Neural crest cell (in vitro differentiated cells): ENCODE results near the gene RBM39. TPM values are rescaled to one million over a fixed set of nuclear protein-coding genes. Genes with fewer than 3 reads are reported as not detected.
A peak's percentile ranks its signal among the peaks of the same experiment; 100 is the strongest.
"Not testable (repeated sequence)": the region's sequence is repeated elsewhere in the genome, so short reads cannot be mapped to it uniquely, and the experiment has no call there.

Source experiments
- DNase-seq: peaks from one replicate; pipeline ENCODE4 v3.0.0; 2021; ENCODE audit warnings: low read depth, mixed read lengths, low spot score
- H3K27ac Mint-ChIP-seq: one replicate; pipeline ENCODE4 v1.8.0; 2021; ENCODE audit warnings: mild to moderate bottlenecking, mixed read lengths; ENCODE audit not compliant: unreplicated experiment
- H3K27me3 Mint-ChIP-seq: 2 replicates; pipeline ENCODE4 v1.8.0; 2021; ENCODE audit warnings: low read depth, mild to moderate bottlenecking, mixed read lengths
- H3K36me3 Mint-ChIP-seq: 2 replicates; pipeline ENCODE4 v1.8.0; 2021; ENCODE audit warnings: low read depth, mild to moderate bottlenecking, mixed read lengths
- H3K4me1 Mint-ChIP-seq: 2 replicates; pipeline ENCODE4 v1.8.0; 2021; ENCODE audit warnings: mixed read lengths
- H3K4me3 Mint-ChIP-seq: one replicate; pipeline ENCODE4 v1.8.0; 2021; ENCODE audit warnings: mild to moderate bottlenecking, mixed read lengths
- H3K9me3 Mint-ChIP-seq: 2 replicates; pipeline ENCODE4 v1.8.0; 2021; ENCODE audit warnings: mixed read lengths
- total RNA-seq: library from RNA; stranded (reverse); gene quantifications from 2 replicates; pipeline ENCODE4 v1.2.1, GENCODE V29; 2021
- TF ChIP-seq, protein P1 (sequence below): fragments of 200-600 bp; sonication (generic); conservative IDR thresholded peaks from 2 replicates; pipeline ENCODE4 v1.5.0; 2021; ENCODE audit warnings: antibody characterized with exemption, mild to moderate bottlenecking

Gene RBM39
- total RNA-seq, 1 donor from 2014 or later, result 333 TPM

DNA sequence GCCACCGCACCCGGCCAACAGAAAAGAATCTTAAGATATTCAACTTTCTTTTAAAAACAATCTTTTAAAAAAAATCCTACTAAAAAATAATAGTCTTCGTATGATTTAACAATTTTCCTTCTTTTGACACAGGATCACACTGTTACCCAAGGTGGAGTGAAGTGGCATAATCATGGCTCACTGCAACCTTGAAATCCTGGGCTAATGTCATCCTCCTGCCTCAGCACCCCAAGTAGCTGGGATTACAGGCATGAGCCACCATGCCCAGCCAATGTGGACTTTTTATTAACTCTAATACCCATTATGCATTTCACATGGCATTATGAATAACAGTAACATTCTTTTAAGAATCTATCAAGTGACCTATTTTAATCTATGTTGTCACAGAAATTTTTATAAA is 20.8 kb downstream of the RBM39 start:
- H3K27ac Mint-ChIP-seq, result no peak overlapping the region
- no peak for DNase-seq
- no peak overlapping the region for H3K4me3 Mint-ChIP-seq
- no peaks in the 10 kb centered on the region for H3K27me3 Mint-ChIP-seq
- no peaks in the 10 kb centered on the region for H3K9me3 Mint-ChIP-seq
- peaks cover 26% of the 10 kb centered on the region for H3K36me3 Mint-ChIP-seq
- TF ChIP-seq, protein P1, sequence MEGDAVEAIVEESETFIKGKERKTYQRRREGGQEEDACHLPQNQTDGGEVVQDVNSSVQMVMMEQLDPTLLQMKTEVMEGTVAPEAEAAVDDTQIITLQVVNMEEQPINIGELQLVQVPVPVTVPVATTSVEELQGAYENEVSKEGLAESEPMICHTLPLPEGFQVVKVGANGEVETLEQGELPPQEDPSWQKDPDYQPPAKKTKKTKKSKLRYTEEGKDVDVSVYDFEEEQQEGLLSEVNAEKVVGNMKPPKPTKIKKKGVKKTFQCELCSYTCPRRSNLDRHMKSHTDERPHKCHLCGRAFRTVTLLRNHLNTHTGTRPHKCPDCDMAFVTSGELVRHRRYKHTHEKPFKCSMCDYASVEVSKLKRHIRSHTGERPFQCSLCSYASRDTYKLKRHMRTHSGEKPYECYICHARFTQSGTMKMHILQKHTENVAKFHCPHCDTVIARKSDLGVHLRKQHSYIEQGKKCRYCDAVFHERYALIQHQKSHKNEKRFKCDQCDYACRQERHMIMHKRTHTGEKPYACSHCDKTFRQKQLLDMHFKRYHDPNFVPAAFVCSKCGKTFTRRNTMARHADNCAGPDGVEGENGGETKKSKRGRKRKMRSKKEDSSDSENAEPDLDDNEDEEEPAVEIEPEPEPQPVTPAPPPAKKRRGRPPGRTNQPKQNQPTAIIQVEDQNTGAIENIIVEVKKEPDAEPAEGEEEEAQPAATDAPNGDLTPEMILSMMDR, result no peak
- no peaks in the 10 kb centered on the region for H3K4me1 Mint-ChIP-seq

DNA sequence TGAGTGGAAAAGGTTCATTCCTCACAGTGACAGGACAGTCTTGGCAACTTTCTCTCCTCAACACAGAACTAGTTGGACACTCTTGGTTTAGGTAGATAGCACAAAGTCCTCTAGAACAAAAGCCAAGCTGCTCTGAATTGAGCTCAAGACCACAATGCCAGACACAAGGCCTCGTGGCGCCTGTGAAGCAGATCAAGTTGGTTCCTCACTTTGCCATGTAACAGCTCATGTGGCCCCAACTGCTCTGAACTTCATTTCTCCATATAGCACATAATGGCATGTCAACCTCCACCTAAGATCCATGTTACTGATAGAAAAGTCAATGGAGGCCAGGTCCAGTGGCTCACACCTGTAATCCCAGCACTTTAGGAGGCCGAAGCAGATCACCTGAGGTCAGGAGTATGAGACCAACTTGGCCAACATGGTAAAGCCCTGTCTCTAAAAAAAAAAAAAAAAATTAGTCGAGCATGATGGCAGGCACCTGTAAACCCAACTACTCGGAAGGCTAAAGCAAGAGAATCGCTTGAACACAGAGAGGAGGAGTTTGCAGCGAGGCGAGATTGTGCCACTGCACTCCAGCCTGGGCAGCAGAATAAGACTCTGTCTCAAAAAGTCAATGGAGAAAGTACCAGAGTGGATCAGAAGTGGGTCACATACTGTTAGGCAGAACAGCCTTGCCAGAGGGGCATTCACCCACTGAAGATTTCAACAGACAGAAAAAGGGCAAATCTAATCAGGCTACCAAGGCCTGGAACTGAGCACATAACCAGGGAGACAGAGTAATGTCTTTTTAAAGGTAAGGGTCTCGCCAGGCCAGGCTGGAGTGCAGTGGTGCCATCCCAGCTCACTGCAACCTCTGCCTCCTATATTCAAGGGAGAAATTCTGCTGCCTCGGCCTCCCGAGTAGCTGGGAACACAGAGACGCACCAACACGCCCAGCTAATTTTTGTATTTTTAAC is 21.6 kb downstream of the RBM39 start:
- Mint-ChIP-seq H3K36me3 (peaks cover 30% of the 10 kb centered on the region), H3K27ac (no peak overlapping the region), H3K4me3 (peak overlapping the region; percentile 19), H3K27me3 (no peaks in the 10 kb centered on the region), H3K4me1 (no peaks in the 10 kb centered on the region), H3K9me3 (no peaks in the 10 kb centered on the region)
- no peak for DNase-seq
- TF ChIP-seq, protein P1, result no peak

DNA sequence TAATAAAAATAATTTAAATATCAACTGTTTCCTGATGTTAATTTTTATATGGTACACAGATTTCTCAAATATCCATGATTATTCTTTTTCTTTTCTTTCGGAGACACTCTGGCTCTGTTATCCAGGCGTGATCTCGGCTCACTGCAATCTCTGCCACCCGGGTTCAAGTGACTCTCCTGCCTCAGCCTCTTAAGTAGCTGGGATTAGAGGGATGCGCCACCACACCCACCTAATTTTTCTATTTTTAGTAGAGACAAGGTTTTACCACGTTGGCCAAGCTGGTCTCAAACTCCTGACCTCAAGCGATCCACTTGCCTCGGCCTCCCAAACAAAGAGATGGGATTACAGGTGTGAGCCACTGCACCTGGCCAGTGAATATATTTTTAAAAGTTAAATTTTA is 22.3 kb downstream of the RBM39 start:
- no peaks in the 10 kb centered on the region for H3K27me3 Mint-ChIP-seq
- no peak overlapping the region for H3K4me3 Mint-ChIP-seq
- H3K4me1 Mint-ChIP-seq, result no peaks in the 10 kb centered on the region
- H3K36me3 Mint-ChIP-seq, result peaks cover 30% of the 10 kb centered on the region
- TF ChIP-seq, protein P1, result no peak
- H3K9me3 Mint-ChIP-seq, result no peaks in the 10 kb centered on the region
- no peak for DNase-seq
- H3K27ac Mint-ChIP-seq, result no peak overlapping the region

DNA sequence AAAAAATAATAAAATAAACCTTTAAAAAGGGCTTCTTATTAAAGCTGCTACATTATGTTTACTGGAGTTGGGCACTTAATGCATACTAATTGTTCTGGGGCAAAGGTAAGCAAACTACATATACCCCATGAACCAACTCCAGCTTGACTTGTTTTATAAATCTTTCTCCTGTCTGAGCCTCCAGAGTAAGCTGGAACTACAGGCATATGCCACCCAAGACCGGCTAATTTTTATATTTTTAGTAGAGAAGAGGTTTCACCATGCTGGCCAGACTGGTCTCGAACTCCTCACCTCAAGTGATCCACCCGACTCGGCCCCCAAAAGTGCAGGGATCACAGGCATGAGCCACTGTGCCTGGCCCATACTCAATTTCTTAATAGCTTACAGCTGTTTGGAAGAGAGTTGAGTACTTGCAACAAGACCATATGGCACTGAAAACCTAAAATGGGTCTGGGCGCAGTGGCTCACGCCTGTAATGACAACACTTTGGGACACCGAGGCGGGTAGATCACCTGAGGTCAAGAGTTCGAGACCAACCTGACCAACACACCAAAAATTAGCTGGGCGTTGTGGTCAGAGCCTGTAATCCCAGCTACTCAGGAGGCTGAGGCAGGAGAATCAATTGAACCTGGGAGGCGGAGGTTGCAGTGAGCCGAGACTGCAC is 23.0 kb downstream of the RBM39 start:
- Mint-ChIP-seq H3K4me1 (no peaks in the 10 kb centered on the region), H3K4me3 (no peak overlapping the region), H3K36me3 (peaks cover 33% of the 10 kb centered on the region), H3K9me3 (no peaks in the 10 kb centered on the region), H3K27me3 (no peaks in the 10 kb centered on the region), H3K27ac (no peak overlapping the region)
- TF ChIP-seq, protein P1, result no peak
- DNase-seq, result no peak

DNA sequence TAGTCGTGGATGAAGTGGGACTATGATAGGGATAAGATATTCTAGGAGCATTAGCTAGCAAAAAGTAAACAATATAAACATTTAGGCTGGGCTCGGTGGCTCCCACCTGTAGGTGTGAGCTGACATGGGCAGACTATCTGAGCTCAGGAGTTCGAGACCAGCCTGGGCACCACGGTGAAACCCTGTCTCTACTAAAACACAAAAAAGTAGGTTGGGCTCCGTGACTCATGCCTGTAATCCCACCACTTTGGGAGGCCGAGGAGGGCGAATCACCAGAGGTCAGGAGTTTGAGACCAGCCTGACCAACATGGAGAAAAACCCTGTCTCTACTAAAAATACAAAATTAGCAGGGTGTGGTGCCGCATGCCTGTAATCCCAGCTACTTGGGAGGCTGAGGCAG is 23.7 kb downstream of the RBM39 start:
- not testable (repeated sequence) for H3K9me3 Mint-ChIP-seq, H3K4me3 Mint-ChIP-seq, H3K4me1 Mint-ChIP-seq, H3K27ac Mint-ChIP-seq, H3K27me3 Mint-ChIP-seq, DNase-seq
- H3K36me3 Mint-ChIP-seq, result peaks cover 35% of the 10 kb centered on the region

DNA sequence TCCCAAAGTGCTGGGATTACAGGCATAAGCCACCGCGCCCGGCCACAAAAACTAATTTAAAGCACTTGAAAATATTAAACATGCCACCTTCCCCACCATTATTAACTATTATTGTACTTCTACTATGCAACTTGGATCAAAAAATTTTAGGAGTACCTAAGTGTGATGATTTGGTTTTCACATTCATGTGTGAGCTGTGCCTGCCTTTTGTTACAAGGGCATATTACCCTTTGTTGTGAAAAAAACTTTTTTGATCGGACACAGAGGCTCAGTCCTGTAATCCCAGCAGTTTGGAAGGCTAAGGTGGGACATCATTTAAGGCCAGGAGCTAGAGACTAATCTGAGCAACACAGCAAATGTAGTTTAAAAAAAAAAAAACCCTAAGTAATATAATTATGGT is 25.7 kb downstream of the RBM39 start:
- Mint-ChIP-seq H3K4me1 (peaks cover 12% of the 10 kb centered on the region), H3K27ac (no peak overlapping the region), H3K4me3 (no peak overlapping the region), H3K9me3 (no peaks in the 10 kb centered on the region), H3K36me3 (peaks cover 29% of the 10 kb centered on the region), H3K27me3 (no peaks in the 10 kb centered on the region)
- TF ChIP-seq, protein P1, result no peak
- no peak for DNase-seq
